Esophagus (tissue), 2 donors: ENCODE data around the gene EEF1A2. TPM values are rescaled to one million over a fixed set of nuclear protein-coding genes. Genes with fewer than 3 reads are reported as not detected.
"Not testable (repeated sequence)": the region's sequence is repeated elsewhere in the genome, so short reads cannot be mapped to it uniquely, and the experiment has no call there.

Experiments
- H3K27ac ChIP-seq, 2 donors: one replicate each; pipeline ENCODE4 v1.5.1; 2013; ENCODE audit warnings: low read depth in 2 of 2, mild to moderate bottlenecking in 2 of 2, inconsistent platforms in 1 of 2, low read length in 1 of 2, moderate library complexity in 1 of 2
- H3K27me3 ChIP-seq, 2 donors: one replicate each; pipeline ENCODE4 v1.6.1; 2013; ENCODE audit warnings: low read length in 2 of 2, control low read depth in 1 of 2, mild to moderate bottlenecking in 1 of 2; ENCODE audit not compliant: insufficient read depth in 2 of 2, control insufficient read depth in 1 of 2
- H3K36me3 ChIP-seq, 2 donors: one replicate each; pipeline ENCODE4 v1.6.1; 2013; ENCODE audit warnings: low read length in 1 of 2; ENCODE audit not compliant: control insufficient read depth in 2 of 2, insufficient read depth in 2 of 2
- H3K4me1 ChIP-seq, 2 donors: one replicate each; pipeline ENCODE4 v1.6.1; 2013; ENCODE audit warnings: low read length in 1 of 2; ENCODE audit not compliant: control insufficient read depth in 2 of 2, insufficient read depth in 2 of 2
- H3K4me3 ChIP-seq, 2 donors: one replicate each; pipeline ENCODE4 v1.5.1; 2013; ENCODE audit warnings: low read length in 2 of 2, mild to moderate bottlenecking in 2 of 2, low read depth in 1 of 2, moderate library complexity in 1 of 2
- H3K9me3 ChIP-seq, 2 donors: one replicate each; pipeline ENCODE4 v1.6.1; 2013; ENCODE audit warnings: mild to moderate bottlenecking in 2 of 2, low read depth in 1 of 2, low read length in 1 of 2, moderate library complexity in 1 of 2; ENCODE audit not compliant: control insufficient read depth in 2 of 2, insufficient read depth in 1 of 2
- WGBS, 2 donors: extraction: QIAGEN DNeasy Blood & Tissue Kit; methylation state at CpG; one replicate each; pipeline ENCODE4 v1.1.7; 2013; 5-methylcytosine and 5-hydroxymethylcytosine counted together
- polyA plus RNA-seq, 2 donors: library from polyadenylated mRNA; stranded (reverse); fragments of 200-250 nt; gene quantifications; one replicate each; pipeline ENCODE4 v1.2.3, GENCODE V29; 2013
- donor health status: healthy with polysubstance abuse.
- donor health status: Bipolar disorder and iron deficiency.

Gene EEF1A2
- polyA plus RNA-seq, 2 donors = 0.86 to 7.3 TPM

DNA sequence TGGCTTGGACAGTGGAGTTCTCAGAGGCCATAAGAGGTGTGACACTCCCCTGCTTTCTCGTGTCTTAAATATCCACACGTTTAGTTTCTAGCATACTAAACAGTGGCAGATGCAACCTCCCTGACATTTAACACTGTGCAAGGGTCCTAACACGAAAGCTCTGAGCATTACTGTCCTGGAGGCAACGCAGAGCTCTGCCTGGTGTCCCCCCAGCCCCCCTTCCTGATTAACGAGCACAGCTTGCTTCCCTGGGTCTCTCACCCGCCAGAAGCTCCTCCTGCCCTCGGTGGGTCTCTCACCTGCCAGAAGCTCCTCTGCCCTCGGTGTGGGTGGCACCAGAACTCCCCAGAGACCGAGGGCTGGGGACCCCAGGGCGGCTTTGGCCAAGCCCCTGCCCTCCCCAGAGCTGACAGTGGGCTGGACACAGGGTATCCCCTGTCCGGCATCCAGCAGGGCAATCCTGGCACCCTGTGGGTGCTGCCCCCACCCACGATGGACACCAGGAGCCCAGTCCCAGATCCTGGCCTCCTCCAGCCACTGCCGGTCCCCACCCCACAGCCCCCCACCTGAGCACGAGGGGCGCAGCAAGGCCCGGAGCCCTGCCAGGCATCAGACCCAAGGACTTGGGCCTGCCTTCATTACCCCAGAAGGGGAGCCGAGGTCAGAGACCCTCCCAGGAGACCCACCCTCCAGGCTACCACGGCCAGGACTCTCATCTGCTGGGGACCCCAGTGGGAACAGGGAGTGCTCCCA, 14.1 kb downstream of the EEF1A2 start:
- H3K4me1 ChIP-seq = no peaks in the 10 kb centered on the region
- no peak overlapping the region for H3K27ac ChIP-seq
- no peak overlapping the region for H3K4me3 ChIP-seq
- peaks cover 2 to 10% of the 10 kb centered on the region in 2 donors for H3K27me3 ChIP-seq
- no peaks in the 10 kb centered on the region for H3K36me3 ChIP-seq
- H3K9me3 ChIP-seq = peaks cover 0 to 6% of the 10 kb centered on the region in 2 donors
- WGBS, 2 donors = 55 to 60% methylated on average over 18 of the region's 18 CpGs

DNA sequence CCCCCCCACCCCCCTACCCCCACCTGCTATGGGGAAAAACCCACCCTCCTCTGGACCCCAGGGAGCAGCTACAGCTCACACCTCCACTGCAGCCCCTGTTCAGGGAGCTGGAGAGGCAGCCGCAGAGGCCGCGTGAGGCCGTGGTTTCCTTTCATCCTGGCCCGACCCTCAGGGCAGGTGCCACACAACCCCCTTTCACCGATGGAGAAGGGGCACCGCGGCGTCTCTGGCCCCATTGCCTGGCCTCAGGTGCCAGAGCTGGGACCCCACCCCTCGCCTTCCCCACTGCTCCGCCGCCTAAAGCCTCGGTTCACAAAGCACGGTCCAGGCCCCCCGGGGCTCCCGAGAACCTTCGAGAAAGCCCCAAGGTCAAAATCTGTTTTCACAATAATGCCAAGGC, 14.6 kb downstream of the EEF1A2 start:
- peaks cover 1 to 10% of the 10 kb centered on the region in 2 donors for H3K27me3 ChIP-seq

DNA sequence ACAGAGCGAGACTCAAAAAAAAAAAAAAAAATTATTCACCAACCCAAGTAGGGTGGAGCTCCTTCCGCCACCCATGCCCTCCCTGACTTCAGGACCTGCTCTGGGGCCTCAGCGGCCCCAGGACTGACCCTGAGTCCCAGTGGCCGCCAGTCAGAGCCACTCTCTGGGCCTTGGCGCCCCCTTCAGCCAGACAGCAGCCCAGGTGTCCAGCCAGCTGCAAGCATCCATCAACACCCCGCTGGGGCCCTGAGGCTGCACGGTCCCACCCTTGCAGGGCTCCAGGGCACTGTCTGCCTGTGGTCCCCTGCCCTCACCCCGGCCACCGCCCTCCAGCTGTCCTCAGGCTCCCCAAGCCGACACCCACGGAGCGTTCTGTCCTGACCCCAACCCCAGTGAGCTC, 15.0 kb downstream of the EEF1A2 start:
- Histone ChIP-seq H3K4me3 (no peak overlapping the region), H3K4me1 (no peaks in the 10 kb centered on the region), H3K9me3 (peaks cover 0 to 6% of the 10 kb centered on the region in 2 donors), H3K36me3 (no peaks in the 10 kb centered on the region), H3K27me3 (peaks cover 0 to 13% of the 10 kb centered on the region in 2 donors), H3K27ac (no peak overlapping the region)
- 64 to 67% methylated on average over 12 of the region's 12 CpGs for WGBS, 2 donors

More for the DNA sequence above, 14.6 kb downstream of the EEF1A2 start:
- H3K36me3 ChIP-seq = no peaks in the 10 kb centered on the region
- H3K4me3 ChIP-seq = no peak overlapping the region
- H3K27ac ChIP-seq = no peak overlapping the region
- H3K9me3 ChIP-seq = peaks cover 0 to 6% of the 10 kb centered on the region in 2 donors
- no peaks in the 10 kb centered on the region for H3K4me1 ChIP-seq
- WGBS, 2 donors = 46 to 50% methylated on average over 17 of the region's 17 CpGs

DNA sequence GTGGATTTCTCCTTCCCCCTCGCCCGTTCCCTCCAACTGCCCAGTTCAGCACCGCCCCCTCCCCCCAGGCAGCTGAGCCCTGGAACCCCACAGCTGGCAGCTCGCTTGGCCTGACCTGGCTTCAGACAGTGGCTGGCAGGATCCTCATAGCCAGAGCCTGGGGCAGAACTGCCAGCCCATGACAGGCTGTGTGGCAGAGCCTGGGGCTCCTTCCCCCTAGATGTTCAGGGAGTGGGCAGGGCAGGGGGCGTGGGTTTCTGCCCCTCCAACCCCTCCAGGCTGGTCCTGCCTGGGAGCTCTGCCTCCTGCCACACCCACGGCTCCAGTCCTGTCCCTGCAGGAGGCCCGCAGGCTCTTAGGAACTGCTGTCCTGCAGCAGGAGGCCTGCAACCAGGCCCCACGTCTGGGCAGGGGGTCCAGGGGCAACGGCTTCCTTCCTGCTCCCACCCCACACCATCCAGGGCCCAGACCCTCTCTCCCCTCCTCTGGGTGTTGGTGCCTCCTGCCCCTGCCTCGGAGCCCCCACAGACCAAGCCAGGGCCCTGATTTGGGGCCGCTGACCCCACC, 16.8 kb downstream of the EEF1A2 start:
- WGBS, 2 donors = 33 to 43% methylated on average over 11 of the region's 11 CpGs
- Histone ChIP-seq H3K27me3 (peaks cover 0 to 13% of the 10 kb centered on the region in 2 donors), H3K4me1 (no peaks in the 10 kb centered on the region), H3K27ac (no peak overlapping the region), H3K9me3 (peaks cover 0 to 6% of the 10 kb centered on the region in 2 donors), H3K4me3 (no peak overlapping the region), H3K36me3 (no peaks in the 10 kb centered on the region)

DNA sequence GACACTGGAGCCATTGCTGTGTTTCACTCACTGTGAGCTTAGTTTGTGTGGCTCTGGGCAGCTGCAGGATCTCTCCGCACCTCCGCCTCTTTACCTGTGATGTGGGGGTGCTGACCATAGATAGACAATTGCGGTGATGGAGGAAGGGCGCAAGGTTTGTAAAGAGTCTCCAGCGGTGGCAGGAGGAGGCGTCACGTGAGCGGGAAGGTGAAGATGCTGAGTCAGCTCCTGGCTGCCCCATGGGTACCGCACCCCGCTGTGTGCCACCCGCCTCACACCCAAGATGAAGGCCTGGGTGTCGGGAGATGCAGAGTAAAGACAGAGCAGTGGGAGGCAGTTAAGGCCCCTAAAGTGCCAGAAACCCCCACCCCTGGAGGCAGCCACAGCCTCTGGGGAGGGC, 17.4 kb downstream of the EEF1A2 start:
- WGBS, 2 donors = 45 to 47% methylated on average over 12 of the region's 12 CpGs
- no peaks in the 10 kb centered on the region for H3K36me3 ChIP-seq
- peaks cover 0 to 13% of the 10 kb centered on the region in 2 donors for H3K27me3 ChIP-seq

DNA sequence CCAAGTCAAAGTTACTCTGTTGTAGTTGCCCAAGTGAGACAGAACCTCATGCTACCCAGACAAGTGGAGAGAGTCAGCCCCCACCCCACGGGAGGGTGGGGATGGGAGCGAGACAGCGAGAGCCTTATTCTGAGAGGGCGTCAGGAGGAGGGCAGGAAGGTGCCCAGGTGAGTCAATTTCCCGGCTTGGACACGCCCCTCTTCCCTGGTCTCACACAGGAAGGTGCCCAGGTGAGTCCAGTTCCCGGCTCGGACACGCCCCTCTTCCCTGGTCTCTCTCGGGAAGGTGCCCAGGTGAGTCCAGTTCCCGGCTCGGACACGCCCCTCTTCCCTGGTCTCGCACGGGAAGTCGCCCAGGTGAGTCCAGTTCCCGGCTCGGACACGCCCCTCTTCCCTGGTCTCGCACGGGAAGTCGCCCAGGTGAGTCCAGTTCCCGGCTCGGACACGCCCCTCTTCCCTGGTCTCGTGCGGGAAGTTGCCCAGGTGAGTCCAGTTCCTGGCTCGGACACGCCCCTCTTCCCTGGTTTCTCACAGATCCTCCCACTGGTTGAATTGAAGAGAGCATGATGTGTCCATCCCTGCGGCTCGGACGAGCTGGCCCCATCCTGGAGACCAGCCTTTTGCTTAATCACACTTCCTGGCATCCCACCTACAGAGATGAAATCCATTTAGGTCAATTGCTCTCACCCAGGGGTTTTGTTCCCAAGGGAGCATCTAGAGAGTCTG, 19.0 kb downstream of the EEF1A2 start:
- H3K27me3 ChIP-seq = peaks cover 0 to 10% of the 10 kb centered on the region in 2 donors
- H3K9me3 ChIP-seq, H3K36me3 ChIP-seq, H3K27ac ChIP-seq, H3K4me3 ChIP-seq, H3K4me1 ChIP-seq: not testable (repeated sequence)
- 46% methylated on average over 32 of the region's 32 CpGs for WGBS, 2 donors

More for the DNA sequence above, 17.4 kb downstream of the EEF1A2 start:
- Histone ChIP-seq H3K27ac (no peak overlapping the region), H3K4me3 (no peak overlapping the region), H3K4me1 (no peaks in the 10 kb centered on the region), H3K9me3 (peaks cover 0 to 4% of the 10 kb centered on the region in 2 donors)

DNA sequence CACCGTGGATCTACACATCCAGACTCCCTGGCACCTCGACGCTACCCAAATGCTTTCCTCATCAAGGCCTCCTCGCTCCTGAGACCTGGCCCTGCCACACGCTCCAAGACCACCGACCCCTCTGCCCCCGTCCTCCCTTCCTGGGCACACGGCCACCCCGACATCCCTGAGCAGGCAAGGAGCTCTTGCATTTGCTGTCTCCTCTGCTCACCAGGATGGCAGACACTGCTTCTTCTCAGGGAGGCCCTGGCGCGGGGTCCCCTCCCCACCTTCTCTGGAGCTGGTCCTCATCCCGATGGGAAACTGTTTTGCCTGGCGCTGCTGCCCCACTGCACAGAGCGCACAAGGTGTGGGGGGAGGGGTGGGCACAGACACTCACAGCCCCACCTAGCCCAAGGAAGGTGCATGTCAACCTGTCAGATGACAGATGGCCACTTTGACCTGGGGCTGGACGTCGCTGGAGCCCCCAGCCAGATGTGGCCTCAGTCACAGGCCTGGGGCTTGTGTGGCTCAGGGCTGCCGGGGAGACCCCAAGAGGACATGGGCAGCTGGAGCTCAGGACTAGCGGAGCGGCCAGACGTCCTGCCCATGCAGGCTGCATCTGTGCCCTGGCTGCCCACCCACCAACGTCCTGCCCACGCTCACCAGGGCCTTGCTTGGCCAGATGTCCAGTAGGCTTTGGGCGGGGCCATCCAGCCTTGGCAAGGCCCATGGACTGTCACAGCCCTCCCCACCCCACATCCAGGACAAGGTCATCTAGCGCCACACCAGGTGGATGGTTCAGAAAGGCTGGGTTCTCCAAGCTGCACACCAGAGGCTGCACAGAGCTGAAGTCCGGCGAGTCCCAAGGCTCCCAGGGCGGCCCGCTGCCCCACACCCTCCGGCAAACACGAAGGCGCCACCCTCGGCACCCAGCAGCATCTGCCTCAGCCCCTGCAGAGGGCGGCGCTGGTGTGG, 20.3 kb downstream of the EEF1A2 start:
- H3K9me3 ChIP-seq = no peaks in the 10 kb centered on the region
- no peaks in the 10 kb centered on the region for H3K36me3 ChIP-seq
- H3K27me3 ChIP-seq = peaks cover 0 to 14% of the 10 kb centered on the region in 2 donors
- no peak overlapping the region for H3K27ac ChIP-seq
- WGBS, 2 donors = 81 to 82% methylated on average over 34 of the region's 34 CpGs
- H3K4me3 ChIP-seq = no peak overlapping the region
- H3K4me1 ChIP-seq = peaks cover 0 to 1% of the 10 kb centered on the region in 2 donors

DNA sequence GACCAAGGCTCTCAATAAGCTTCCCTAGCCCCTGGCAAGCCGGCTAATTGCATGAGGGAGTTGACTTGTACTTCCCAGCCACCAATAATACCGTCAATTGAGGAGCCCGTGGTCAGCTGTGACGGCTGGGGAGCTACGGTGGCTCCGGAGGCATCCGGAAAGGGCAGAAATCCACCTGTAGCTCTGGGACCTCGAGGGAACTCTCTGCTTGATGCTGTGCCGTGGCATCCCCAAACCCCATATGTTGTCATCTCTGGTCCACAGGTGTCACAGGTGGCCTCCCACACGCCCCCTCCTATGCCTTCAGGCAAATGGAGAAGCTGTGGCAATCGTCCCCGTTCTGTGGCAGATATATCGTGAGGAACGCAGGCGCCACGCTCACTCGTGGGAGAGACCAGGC, 20.9 kb downstream of the EEF1A2 start:
- Histone ChIP-seq H3K27me3 (peaks cover 0 to 17% of the 10 kb centered on the region in 2 donors), H3K27ac (no peak overlapping the region), H3K36me3 (no peaks in the 10 kb centered on the region), H3K4me1 (peaks cover 0 to 4% of the 10 kb centered on the region in 2 donors), H3K4me3 (no peak overlapping the region), H3K9me3 (no peaks in the 10 kb centered on the region)
- 66 to 70% methylated on average over 17 of the region's 17 CpGs for WGBS, 2 donors
